Testis (tissue), 3 donors: ENCODE results near the gene TREML1. TPM values are rescaled to one million over a fixed set of nuclear protein-coding genes. Genes with fewer than 3 reads are reported as not detected.

Experiments
- DNase-seq: peaks from one replicate; pipeline ENCODE4 v3.0.0-alpha.2; 2019
- H3K27ac ChIP-seq, 2 donors: fragments of 200-600 bp; sonication (generic); one replicate each; pipeline ENCODE4 v1.5.1; 2019
- H3K27me3 ChIP-seq: fragments of 200-600 bp; sonication (generic); one replicate; pipeline ENCODE4 v1.5.1; 2019
- H3K36me3 ChIP-seq: fragments of 200-600 bp; sonication (generic); one replicate; pipeline ENCODE4 v1.5.1; 2017; ENCODE audit warnings: low read depth; ENCODE audit errors: missing control alignments
- H3K4me1 ChIP-seq: fragments of 200-600 bp; sonication (generic); one replicate; pipeline ENCODE4 v1.5.1; 2019
- H3K4me3 ChIP-seq, 2 donors: fragments of 200-600 bp; sonication (generic); one replicate each; pipeline ENCODE4 v1.5.1; 2017 to 2019
- H3K9me3 ChIP-seq: fragments of 200-600 bp; sonication (generic); one replicate; pipeline ENCODE4 v1.5.1; 2017
- POLR2A ChIP-seq: fragments of 450-650 bp; IDR thresholded peaks from one replicate; pipeline ENCODE4 v1.6.1; 2017; ENCODE audit warnings: antibody characterized with exemption, mild to moderate bottlenecking, moderate library complexity
- WGBS, 2 donors: methylation state at CpG; one replicate each; pipeline ENCODE4 v1.1.5; 2018; 5-methylcytosine and 5-hydroxymethylcytosine counted together
- intact Hi-C: fragments of 100-400 bp; cut with DNase I; formaldehyde crosslinking; loops from one replicate; pipeline ENCODE4 v1.15.1; 2023; ENCODE audit warnings: low total_unique reads
- polyA plus RNA-seq: library from polyadenylated mRNA; stranded (reverse); fragments of 350-450 nt; fragmentation: Illumina TruSeq; extraction: RNeasy Lipid Tissue Mini Kit (QIAGEN cat#74804); gene quantifications from one replicate; pipeline ENCODE4 v1.2.3, GENCODE V29; 2014; ENCODE audit warnings: low read depth, low replicate concordance; ENCODE audit not compliant: insufficient read depth
- total RNA-seq, 2 donors: library from RNA; depleted of rRNA; stranded (reverse); fragments of >200 nt; gene quantifications; one replicate each; pipeline ENCODE4 v1.2.3, GENCODE V29; 2016
- TF ChIP-seq, protein P1 (sequence below), 3 experiments: fragments of 450-650 bp in 2 of 3; fragments of 200-600 bp in 1 of 3; sonication (generic) in 1 of 3; IDR thresholded peaks; one replicate each; pipeline ENCODE4 v1.5.1; 2016 to 2019; ENCODE audit warnings: antibody characterized with exemption in 3 of 3, mild to moderate bottlenecking in 2 of 3, moderate library complexity in 1 of 3

The TREML1 gene
- total and polyA plus RNA-seq, 3 donors from 2014 or later = not detected

DNA sequence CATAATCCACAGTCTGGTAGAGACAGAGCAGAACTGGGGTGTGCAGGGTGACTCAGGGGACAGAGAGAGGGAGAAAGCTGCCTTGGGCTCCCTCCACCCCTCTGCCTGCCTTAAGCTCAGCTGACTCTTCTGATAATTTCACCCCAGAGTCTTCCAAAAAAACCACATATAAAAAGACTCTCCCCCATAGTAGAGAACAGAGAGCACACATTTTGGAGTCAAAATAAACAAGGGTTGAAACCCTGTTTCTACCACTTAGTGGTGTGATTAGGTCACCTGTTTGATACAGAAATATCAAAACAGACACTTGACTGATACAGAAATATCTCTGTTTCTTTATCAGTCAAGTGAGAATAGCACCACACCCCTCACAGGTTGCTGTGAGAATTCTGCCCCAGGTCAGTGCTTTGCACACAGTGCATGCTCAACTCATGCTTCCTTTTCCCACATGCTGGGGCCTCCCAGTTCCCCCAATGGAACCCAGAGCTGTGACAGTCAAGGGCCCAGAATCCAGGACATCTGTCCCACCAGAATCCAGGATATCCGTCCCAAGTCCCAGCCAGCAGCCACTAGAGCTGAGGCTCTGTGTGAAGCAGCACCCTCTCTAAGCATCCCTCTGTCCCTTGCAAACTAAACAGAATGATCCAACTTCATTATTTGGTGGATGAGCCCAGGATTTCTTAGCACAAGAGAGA is 45.6 kb upstream of the TREML1 start:
- Histone ChIP-seq H3K4me1 (no peaks in the 10 kb centered on the region), H3K27me3 (no peaks in the 10 kb centered on the region), H3K4me3 (no peak overlapping the region), H3K27ac (no peak overlapping the region), H3K9me3 (no peaks in the 10 kb centered on the region), H3K36me3 (no peaks in the 10 kb centered on the region)
- intact Hi-C loops = no loop called here
- 83 to 100% methylated on average over 1 of the region's 1 CpG for WGBS, 2 donors
- DNase-seq = no peak
- no peak for TF ChIP-seq POLR2A
- TF ChIP-seq, protein P1, sequence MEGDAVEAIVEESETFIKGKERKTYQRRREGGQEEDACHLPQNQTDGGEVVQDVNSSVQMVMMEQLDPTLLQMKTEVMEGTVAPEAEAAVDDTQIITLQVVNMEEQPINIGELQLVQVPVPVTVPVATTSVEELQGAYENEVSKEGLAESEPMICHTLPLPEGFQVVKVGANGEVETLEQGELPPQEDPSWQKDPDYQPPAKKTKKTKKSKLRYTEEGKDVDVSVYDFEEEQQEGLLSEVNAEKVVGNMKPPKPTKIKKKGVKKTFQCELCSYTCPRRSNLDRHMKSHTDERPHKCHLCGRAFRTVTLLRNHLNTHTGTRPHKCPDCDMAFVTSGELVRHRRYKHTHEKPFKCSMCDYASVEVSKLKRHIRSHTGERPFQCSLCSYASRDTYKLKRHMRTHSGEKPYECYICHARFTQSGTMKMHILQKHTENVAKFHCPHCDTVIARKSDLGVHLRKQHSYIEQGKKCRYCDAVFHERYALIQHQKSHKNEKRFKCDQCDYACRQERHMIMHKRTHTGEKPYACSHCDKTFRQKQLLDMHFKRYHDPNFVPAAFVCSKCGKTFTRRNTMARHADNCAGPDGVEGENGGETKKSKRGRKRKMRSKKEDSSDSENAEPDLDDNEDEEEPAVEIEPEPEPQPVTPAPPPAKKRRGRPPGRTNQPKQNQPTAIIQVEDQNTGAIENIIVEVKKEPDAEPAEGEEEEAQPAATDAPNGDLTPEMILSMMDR (IDR thresholded peaks at IDR 0.05) = no peak

DNA sequence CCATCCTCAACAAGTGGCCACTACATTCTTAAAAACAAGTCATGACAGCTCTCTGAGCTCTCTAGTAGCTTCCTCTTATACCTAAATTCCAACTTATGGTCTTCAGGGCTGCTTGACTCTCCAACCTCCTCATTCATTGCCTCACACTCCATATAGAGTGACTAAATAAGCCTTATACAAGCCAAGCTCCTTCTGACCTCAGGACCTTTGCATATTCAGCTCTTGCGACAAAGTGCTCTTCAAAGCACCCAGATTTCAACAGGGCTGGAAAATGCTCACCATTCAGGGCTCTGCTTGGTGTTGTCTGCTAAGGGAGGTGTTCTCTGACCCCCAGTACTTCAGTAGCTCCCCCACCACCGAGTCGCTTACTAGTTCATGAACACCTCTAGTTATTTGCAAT is 43.1 kb upstream of the TREML1 start:
- H3K9me3 ChIP-seq = no peaks in the 10 kb centered on the region
- no peak overlapping the region for H3K27ac ChIP-seq
- 97% methylated on average over 3 of the region's 3 CpGs for WGBS, 2 donors
- no peaks in the 10 kb centered on the region for H3K4me1 ChIP-seq
- no peaks in the 10 kb centered on the region for H3K36me3 ChIP-seq
- H3K27me3 ChIP-seq = no peaks in the 10 kb centered on the region
- intact Hi-C loops = no loop called here
- DNase-seq = no peak
- TF ChIP-seq POLR2A = no peak
- TF ChIP-seq, protein P1 (IDR thresholded peaks at IDR 0.05) = no peak
- H3K4me3 ChIP-seq = no peak overlapping the region

DNA sequence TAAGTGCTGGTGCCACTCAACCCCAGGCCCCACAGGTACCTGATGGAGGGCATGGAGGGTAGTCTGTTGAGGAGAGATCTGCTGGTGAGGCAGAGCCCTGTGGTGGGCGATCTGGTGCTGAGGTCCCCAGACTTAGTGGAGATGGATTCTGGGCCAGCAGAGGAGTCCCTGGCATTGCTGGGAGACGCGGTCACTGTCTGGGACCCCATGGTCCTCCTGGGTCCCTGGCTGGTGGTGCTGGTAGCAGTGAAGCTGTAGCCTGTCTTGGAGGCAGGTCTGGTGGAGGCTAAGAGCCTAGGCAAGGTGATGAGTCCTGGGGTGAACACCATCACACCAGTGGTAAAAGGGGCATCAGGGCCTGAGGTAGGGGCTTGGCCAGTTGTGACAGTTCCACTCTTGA is 40.2 kb upstream of the TREML1 start:
- intact Hi-C loops = no loop called here
- H3K27ac ChIP-seq = no peak overlapping the region

DNA sequence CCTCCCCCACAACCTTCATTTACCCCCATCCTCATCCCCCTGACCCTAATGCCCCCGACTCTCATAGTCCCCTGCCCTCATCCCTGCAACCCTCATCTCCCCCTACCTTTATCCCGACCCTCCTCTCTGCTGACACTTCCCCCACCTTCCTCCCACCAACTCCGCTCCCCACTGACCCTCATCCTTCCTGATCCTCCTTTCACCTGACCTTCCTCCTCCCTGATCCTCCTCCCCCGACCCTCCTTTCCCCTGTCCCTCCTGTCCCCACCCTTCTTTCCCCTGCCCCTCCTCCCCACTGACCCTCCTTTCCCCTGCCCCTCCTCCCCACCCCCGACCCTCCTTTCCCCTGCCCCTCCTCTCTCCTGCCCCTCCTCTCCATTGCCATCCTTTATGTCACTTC is 39.7 kb upstream of the TREML1 start:
- DNase-seq = no peak
- Histone ChIP-seq H3K4me1 (no peaks in the 10 kb centered on the region), H3K27me3 (no peaks in the 10 kb centered on the region), H3K27ac (no peak overlapping the region), H3K4me3 (no peak overlapping the region), H3K9me3 (no peaks in the 10 kb centered on the region), H3K36me3 (no peaks in the 10 kb centered on the region)
- intact Hi-C loops = no loop called here
- 62 to 64% methylated on average over 5 of the region's 5 CpGs for WGBS, 2 donors
- TF ChIP-seq, protein P1 (IDR thresholded peaks at IDR 0.05) = no peak
- no peak for TF ChIP-seq POLR2A

More for the DNA sequence above, 40.2 kb upstream of the TREML1 start:
- H3K4me1 ChIP-seq = no peaks in the 10 kb centered on the region
- no peak for DNase-seq
- H3K9me3 ChIP-seq = no peaks in the 10 kb centered on the region
- H3K4me3 ChIP-seq = no peak overlapping the region
- no peaks in the 10 kb centered on the region for H3K27me3 ChIP-seq
- no peaks in the 10 kb centered on the region for H3K36me3 ChIP-seq
- no peak for TF ChIP-seq POLR2A
- TF ChIP-seq, protein P1 (IDR thresholded peaks at IDR 0.05) = no peak
- 100% methylated on average over 1 to 3 of the region's 3 CpGs for WGBS, 2 donors

DNA sequence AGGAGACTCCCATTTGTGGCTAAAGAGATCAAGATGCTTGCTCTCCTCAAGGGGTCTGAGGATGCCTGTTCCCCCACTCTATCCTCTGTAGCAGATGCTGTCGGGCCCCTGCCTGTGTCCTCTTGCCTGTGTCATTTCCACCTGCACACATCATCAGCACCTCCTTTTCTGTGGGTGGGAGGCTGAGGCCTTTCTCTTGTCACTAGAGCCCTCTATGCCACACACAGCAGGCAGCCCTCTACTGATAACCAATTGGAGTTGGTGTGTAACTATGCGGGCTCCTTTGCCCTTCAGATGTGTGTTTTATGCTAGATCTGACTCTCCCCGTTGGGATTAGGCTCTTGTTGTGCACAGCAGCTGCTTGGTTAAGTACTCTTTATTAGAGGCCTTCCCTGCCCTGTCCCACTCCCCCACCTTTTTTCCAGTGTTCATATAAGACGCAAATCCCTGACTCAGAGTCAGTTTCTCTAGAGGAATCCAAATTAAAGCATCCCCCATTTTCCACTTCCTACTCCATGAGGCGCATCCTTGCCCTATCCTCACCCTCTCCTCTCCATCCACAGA is 39.1 kb upstream of the TREML1 start:
- H3K36me3 ChIP-seq = no peaks in the 10 kb centered on the region
- no peak for TF ChIP-seq POLR2A
- TF ChIP-seq, protein P1 (IDR thresholded peaks at IDR 0.05) = no peak
- intact Hi-C loops = no loop called here
- no peaks in the 10 kb centered on the region for H3K4me1 ChIP-seq
- no peak overlapping the region for H3K27ac ChIP-seq
- no peak overlapping the region for H3K4me3 ChIP-seq
- no peaks in the 10 kb centered on the region for H3K27me3 ChIP-seq
- WGBS, 2 donors = 74 to 77% methylated on average over 5 of the region's 5 CpGs
- H3K9me3 ChIP-seq = no peaks in the 10 kb centered on the region
- DNase-seq = no peak
